Measurements from ENCODE around the gene SMARCA2.

- TF ChIP-seq ZNF384 (IDR thresholded peaks at IDR 0.05) = no peak
- TF ChIP-seq L3MBTL2 (conservative IDR thresholded peaks at IDR 0.05) = no peak
- TF ChIP-seq ARNT (IDR thresholded peaks at IDR 0.05) = no peak
- TF ChIP-seq PKNOX1 (IDR thresholded peaks at IDR 0.05) = no peak
- no peak for TF ChIP-seq CTBP1 (IDR thresholded peaks at IDR 0.05; ENCODE audit: borderline replicate concordance)
- no peak for TF ChIP-seq SUZ12 (IDR thresholded peaks at IDR 0.05)
- TF ChIP-seq FOXM1 (IDR thresholded peaks at IDR 0.05; ENCODE audit: borderline replicate concordance) = no peak
- TF ChIP-seq FOXK2 (IDR thresholded peaks at IDR 0.05) = no peak
- no peak for TF ChIP-seq ELF4 (IDR thresholded peaks at IDR 0.05)
- no peak for TF ChIP-seq SP1 (IDR thresholded peaks at IDR 0.05)
- TF ChIP-seq FOXA1 (IDR thresholded peaks at IDR 0.05) = no peak
- TF ChIP-seq BHLHE40 (IDR thresholded peaks at IDR 0.05; ENCODE audit: borderline replicate concordance) = no peak
- no peak for TF ChIP-seq TARDBP (IDR thresholded peaks at IDR 0.05)
Observed at GRCh38 chr9:2119566-2119965, 104.4 kb downstream of the SMARCA2 start.

Data from HEK293T (cell line).